Measurements from ENCODE around the gene STARD8. TPM values are rescaled to one million over a fixed set of nuclear protein-coding genes. Genes with fewer than 3 reads are reported as not detected.

The STARD8 gene
- total and polyA plus RNA-seq, 2 donors (not counting 3 experiments of a cell fraction or from before 2014, with no cell fraction given), result 6.8 to 14.8 TPM

DNA sequence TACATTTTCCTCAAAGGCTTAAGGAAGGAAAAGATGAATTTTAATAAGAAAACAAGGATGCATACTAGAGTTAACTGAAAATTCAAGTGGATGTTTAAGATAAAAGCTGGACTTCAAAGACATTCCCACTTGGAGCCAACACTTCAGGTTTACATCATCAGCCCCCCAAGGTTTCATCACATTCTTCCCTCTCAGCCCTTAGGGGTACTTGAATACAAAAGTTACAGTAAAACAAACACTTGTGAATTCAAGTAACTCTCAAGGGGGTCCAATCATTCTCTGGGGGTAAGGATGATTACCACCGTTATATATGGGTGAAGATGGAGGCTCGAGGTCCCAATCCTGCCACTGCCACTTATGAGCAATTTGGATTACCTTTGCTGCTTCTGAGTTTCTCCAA, 36.1 kb downstream of the STARD8 start:
- Histone ChIP-seq H3K36me3 (ENCODE audit: control insufficient read depth in 2 of 2, extremely low read depth in 1 of 2, insufficient read depth in 2 of 2, low read length in 2 of 2) (no peaks in the 10 kb centered on the region), H3K27me3 (ENCODE audit: control insufficient read depth in 2 of 2, insufficient read depth in 2 of 2, low read length in 2 of 2) (no peaks in the 10 kb centered on the region), H2AFZ (ENCODE audit: low read depth, low read length) (no peak overlapping the region), H3K4me2 (ENCODE audit: insufficient read depth, low read length) (peak overlapping the region; percentile 41), H3K9me1 (replicated peaks; ENCODE audit: control insufficient read depth, extremely low read depth, insufficient read depth, low read length) (no peaks in the 10 kb centered on the region), H3K9me3 (replicated peaks; ENCODE audit: control insufficient read depth, insufficient read depth, low read length) (no peaks in the 10 kb centered on the region), H4K20me1 (replicated peaks; ENCODE audit: control insufficient read depth, extremely low read depth, insufficient read depth, low read length) (no peaks in the 10 kb centered on the region), H3K4me1 (ENCODE audit: control insufficient read depth, extremely low read depth, insufficient read depth, low read length) (peaks cover 27% of the 10 kb centered on the region), H3K9ac (replicated peaks; ENCODE audit: extremely low read depth, insufficient read depth, low read length) (no peak overlapping the region), H3K27ac (ENCODE audit: insufficient read depth, low read depth, low read length) (peak overlapping the region; percentile 17), H3K79me2 (ENCODE audit: control insufficient read depth, insufficient read depth, low read length) (no peaks in the 10 kb centered on the region), H3K4me3 (replicated peaks in 1 of 3; ENCODE audit: insufficient read depth in 1 of 3, low read depth in 1 of 3, low read length in 3 of 3) (no peak overlapping the region)
- dilution Hi-C loops (cut with MboI; ENCODE audit: extremely low pct_ligation_motif_present, low sequenced_read_pairs), result no loop called here
- no peak for DNase-seq (ENCODE audit: low read depth, low spot score)
- TF ChIP-seq GATA2 (IDR thresholded peaks at IDR 0.05; ENCODE audit: insufficient read depth, insufficient read length, low read depth, low read length) (no peak), EZH2 (IDR thresholded peaks at IDR 0.05; ENCODE audit: borderline replicate concordance, low read depth, low read length, severe bottlenecking) (no peak), MAX (IDR thresholded peaks at IDR 0.05; ENCODE audit: insufficient read depth, insufficient read length) (no peak), POLR2A (IDR thresholded peaks at IDR 0.05; ENCODE audit: low read depth, low read length) (no peak), CTCF (IDR thresholded peaks at IDR 0.05; ENCODE audit: extremely low read depth in 1 of 2, insufficient read depth in 1 of 2, low read depth in 1 of 2, low read length in 2 of 2) (no peak), MYC (IDR thresholded peaks at IDR 0.05; ENCODE audit: low read depth, low read length) (no peak), JUN (IDR thresholded peaks at IDR 0.05; ENCODE audit: borderline replicate concordance, insufficient read depth, insufficient read length, low read depth) (no peak), POLR2AphosphoS5 (IDR thresholded peaks at IDR 0.05; ENCODE audit: insufficient read depth, low read depth, low read length) (no peak), FOS (IDR thresholded peaks at IDR 0.05; ENCODE audit: borderline replicate concordance, insufficient read depth, low read length) (no peak)
- ChIA-PET CTCF (interaction anchor here (1.9 kb wide), 1 partner anchor 27 kb away, joined by 8 read pairs; no protein-coding TSS in a partner anchor), POLR2A (no interaction called here)
- intact Hi-C loops (cut with micrococcal nuclease), result no loop called here
- BruUV-seq (replicated peaks), result no TSS peak
- no peak for FAIRE-seq
